Right lobe of liver (tissue), 4 donors: ENCODE measurements around the gene AARS1.

Experiments
- CTCF ChIP-seq, 4 donors: fragments of 200-600 bp in 3 of 4; fragments of 450-650 bp in 1 of 4; IDR thresholded peaks; one replicate each; pipeline versions ENCODE4 v1.5.1 to v1.8.0; 2016 to 2022; ENCODE audit warnings: antibody characterized with exemption in 4 of 4, mild to moderate bottlenecking in 2 of 4
- POLR2A ChIP-seq: fragments of 450-650 bp; IDR thresholded peaks from one replicate; pipeline ENCODE4 v1.6.1; 2017; ENCODE audit warnings: antibody characterized with exemption, mild to moderate bottlenecking
- donor health status: DM: no; HTN: no; CAD: no.
- donor health status: DM: no; HTN: no; CAD: no.
- donor health status: DM: no; HTN: yes; CAD: no.

DNA sequence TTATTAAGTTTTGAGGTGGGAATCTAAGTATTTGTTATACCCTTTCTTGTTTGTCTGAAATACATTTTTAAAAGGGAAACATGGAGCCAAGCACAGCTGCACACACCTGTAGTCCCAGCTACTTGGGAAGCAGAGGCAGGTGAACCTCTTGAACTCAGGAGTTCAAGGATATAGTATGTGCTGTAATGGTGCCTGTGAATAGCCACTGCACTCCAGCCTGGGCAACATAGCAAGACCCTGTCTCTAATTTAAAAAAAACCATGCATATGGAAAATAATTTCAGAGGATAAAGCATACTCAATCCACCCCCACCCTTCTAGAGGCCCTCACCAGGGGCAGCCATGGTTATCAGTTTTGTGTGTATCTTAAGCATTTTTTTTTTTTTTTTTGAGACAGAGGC lies 6.3 kb upstream of the AARS1 start:
- TF ChIP-seq CTCF (IDR thresholded peaks at IDR 0.05): no peak
- TF ChIP-seq POLR2A: no peak
